ENCODE data around the gene SLC4A9. TPM values are rescaled to one million over a fixed set of nuclear protein-coding genes. Genes with fewer than 3 reads are reported as not detected.

Gene SLC4A9
- total RNA-seq, 2 experiments from 2014 or later, result 0.36 TPM; not detected in 1

DNA sequence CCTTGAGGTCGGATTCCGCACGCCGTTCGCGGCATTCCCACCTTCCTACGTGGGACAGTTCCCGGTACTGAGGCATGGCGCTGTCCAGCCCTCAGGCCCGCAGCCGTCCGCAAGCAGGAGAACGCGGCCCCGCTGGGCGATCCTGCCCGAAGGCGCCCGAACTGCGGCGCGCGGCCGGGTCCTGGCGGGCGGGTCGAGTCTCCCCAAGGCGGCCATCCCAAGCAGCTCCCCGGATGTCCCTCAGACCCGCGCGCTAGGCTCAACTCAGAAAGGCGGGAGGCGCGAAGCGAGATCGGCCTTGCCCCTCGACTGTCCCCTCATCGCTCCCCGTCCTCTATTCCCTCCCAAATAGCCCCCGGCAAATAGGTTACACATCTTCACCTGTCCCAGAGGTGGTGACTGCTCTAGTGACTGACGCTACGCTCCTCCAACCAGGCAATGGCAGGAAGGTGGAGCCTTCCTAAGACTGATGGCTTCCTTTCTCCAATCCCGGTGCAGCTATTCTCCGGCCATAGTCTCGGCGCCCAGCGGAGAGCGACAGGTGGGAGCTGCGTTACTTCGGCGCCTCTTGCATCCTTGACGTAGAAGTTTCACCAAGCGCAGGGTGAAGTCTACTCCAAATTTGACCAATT, 40.9 kb downstream of the SLC4A9 start:
- TF ChIP-seq, protein P1, sequence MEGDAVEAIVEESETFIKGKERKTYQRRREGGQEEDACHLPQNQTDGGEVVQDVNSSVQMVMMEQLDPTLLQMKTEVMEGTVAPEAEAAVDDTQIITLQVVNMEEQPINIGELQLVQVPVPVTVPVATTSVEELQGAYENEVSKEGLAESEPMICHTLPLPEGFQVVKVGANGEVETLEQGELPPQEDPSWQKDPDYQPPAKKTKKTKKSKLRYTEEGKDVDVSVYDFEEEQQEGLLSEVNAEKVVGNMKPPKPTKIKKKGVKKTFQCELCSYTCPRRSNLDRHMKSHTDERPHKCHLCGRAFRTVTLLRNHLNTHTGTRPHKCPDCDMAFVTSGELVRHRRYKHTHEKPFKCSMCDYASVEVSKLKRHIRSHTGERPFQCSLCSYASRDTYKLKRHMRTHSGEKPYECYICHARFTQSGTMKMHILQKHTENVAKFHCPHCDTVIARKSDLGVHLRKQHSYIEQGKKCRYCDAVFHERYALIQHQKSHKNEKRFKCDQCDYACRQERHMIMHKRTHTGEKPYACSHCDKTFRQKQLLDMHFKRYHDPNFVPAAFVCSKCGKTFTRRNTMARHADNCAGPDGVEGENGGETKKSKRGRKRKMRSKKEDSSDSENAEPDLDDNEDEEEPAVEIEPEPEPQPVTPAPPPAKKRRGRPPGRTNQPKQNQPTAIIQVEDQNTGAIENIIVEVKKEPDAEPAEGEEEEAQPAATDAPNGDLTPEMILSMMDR (IDR thresholded peaks at IDR 0.05), result no peak
- H3K4me3 Mint-ChIP-seq, result no peak overlapping the region
- no peak overlapping the region for H3K27ac Mint-ChIP-seq
- H3K27me3 Mint-ChIP-seq, result no peaks in the 10 kb centered on the region
- ChIA-PET CTCF (interaction anchor here (0.9 to 1.5 kb wide), 10 partner anchors 9 to 432 kb away, joined by 3 to 5 read pairs (median 3); no protein-coding TSS in a partner anchor), POLR2A (interaction anchor here (0.6 to 2.3 kb wide), 15 partner anchors 9 to 544 kb away, joined by 3 to 12 read pairs (median 3); partner anchors contain the start of genes CYSTM1, EIF4EBP3, HARS1 and HARS2)
- DNase-seq (peak; percentile 93), ATAC-seq (peak; percentile 75)
- intact Hi-C loops (cut with micrococcal nuclease), result loop anchor here (10.0 kb wide), 1 partner anchor 314 kb away; no protein-coding TSS in a partner anchor
- no peaks in the 10 kb centered on the region for H3K9me3 Mint-ChIP-seq
- peaks cover 17% of the 10 kb centered on the region for H3K36me3 Mint-ChIP-seq (ENCODE audit: low read depth)
- H3K4me1 Mint-ChIP-seq (ENCODE audit: low read depth), result peaks cover 24% of the 10 kb centered on the region

DNA sequence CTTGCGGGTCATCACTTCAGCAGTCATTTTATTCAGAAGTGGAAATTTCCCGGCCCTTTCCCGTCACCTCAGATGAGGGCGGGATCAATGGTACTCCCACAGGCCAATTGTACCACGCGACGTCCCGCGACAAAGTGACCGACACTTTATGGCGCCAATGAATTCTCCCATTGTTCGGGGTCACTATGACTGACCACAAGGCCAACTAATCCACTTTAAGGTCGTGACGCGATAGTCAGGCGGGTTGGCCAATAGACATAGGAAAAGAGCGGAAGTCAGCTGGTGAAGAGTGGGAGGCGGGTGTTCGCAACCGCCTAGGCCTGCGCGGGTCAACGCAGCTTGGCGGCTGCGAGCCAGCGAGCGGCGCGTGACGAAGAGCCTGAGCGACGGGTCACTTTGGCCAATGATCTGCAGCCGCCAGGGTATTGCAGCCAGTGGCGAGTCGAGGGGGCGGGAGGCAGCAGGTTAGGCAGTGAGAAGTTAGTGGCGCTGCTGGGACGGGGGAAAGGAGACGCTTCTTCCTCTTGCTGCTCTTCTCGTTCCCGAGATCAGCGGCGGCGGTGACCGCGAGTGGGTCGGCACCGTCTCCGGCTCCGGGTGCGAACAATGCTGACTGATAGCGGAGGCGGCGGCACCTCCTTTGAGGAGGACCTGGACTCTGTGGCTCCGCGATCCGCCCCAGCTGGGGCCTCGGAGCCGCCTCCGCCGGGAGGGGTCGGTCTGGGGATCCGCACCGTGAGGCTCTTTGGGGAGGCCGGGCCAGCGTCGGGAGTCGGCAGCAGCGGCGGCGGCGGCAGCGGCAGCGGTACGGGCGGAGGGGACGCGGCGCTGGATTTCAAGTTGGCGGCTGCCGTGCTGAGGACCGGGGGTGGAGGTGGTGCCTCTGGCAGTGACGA, 41.6 kb downstream of the SLC4A9 start, which contains the start of gene ANKHD1:
Gene ANKHD1 (plus strand): TSS at position 472 of the 896 bp plus-strand sequence. CDS start 135 bp downstream, at position 607.
- Mint-ChIP-seq H3K27ac (no peak within 1 kb of the TSS), H3K27me3 (no peaks in the 10 kb centered on the region), H3K4me1 (ENCODE audit: low read depth) (peaks cover 30% of the 10 kb centered on the region), H3K4me3 (no peak within 1 kb of the TSS), H3K36me3 (ENCODE audit: low read depth) (peaks cover 22% of the 10 kb centered on the region), H3K9me3 (no peaks in the 10 kb centered on the region)
- ATAC-seq (peak; percentile 83), DNase-seq (peak; percentile 99)
- intact Hi-C loops (cut with micrococcal nuclease), result loop anchor here (10.0 kb wide), 1 partner anchor 313 kb away; no protein-coding TSS in a partner anchor
- TF ChIP-seq, protein P1 (IDR thresholded peaks at IDR 0.05), result no peak
- POLR2A ChIA-PET, result interaction anchor here (0.5 to 2.3 kb wide), 24 partner anchors 9 to 290 kb away, joined by 3 to 12 read pairs (median 4); partner anchors contain the start of genes EIF4EBP3, HARS1, HARS2 and IK
- CTCF ChIA-PET, result interaction anchor here (0.6 to 1.5 kb wide), 13 partner anchors 9 to 433 kb away, joined by 3 to 5 read pairs (median 3); no protein-coding TSS in a partner anchor

DNA sequence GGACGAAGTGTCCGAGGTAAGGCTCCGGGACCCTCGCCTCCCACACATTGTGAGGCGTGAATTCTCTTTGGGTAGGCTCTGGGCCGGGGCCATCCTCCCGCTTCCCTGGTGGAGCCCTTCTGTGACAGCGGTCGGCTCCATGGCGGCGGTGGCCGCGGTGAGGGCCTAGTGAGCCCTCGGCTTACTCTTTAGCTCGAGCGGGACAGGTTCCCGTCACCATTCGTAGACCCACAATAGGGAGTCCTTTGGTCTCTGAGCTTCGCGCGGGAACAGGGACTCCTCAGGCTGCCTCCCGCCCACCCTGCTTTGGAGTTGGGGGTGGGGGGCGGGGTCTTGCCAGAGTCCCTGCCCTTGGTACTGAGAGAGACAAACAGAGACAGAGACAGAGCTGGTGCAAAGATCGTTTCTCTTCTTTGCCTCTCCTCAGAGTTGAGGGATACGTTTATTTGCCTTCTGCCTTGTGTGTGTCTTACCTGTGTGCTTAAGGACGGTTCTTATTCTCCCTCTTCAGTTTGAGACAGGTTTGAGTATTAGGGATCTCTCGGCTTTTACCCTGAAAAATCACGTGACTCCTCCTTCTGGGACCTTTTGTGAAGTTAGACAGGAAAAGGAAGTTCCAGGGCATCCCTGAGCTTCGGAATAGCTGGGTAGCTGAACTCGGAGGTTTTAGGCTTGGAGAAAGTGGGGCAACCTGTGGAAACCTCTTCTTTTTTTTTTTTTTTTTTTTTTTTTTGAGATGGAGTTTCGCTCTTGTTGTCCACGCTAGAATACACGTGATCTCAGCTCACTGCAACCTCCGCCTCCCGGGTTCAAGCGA, 42.5 kb downstream of the SLC4A9 start:
- intact Hi-C loops (cut with micrococcal nuclease), result loop anchor here (10.0 kb wide), 1 partner anchor 312 kb away; no protein-coding TSS in a partner anchor
- TF ChIP-seq, protein P1 (IDR thresholded peaks at IDR 0.05), result no peak
- H3K27ac Mint-ChIP-seq, result peak overlapping the region; percentile 20

DNA sequence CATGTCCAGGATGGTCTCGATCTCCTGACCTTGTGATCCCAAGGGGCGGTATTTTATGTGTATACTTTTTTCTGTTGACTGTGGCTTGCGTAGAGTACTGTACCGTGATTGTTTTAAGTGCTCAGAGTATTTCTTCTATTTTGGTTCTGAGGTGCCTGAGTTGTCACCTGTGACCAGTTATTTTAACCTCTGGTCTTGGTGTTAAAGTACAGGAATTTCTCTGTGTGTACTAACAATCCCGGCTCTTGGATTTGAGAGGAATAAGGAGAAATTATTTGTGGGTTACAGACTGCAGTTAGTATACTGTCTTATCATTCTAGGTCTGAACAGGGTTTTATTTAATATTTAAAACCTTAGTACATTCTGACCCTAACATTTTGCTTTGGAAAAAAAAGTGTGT, 43.6 kb downstream of the SLC4A9 start:
- POLR2A ChIA-PET, result interaction anchor here (0.6 to 2.2 kb wide), 5 partner anchors 11 to 279 kb away, joined by 3 to 6 read pairs (median 4); no protein-coding TSS in a partner anchor
- ATAC-seq (no peak), DNase-seq (no peak)
- TF ChIP-seq, protein P1 (IDR thresholded peaks at IDR 0.05), result no peak
- peak overlapping the region; percentile 18 for H3K27ac Mint-ChIP-seq
- H3K27me3 Mint-ChIP-seq, result no peaks in the 10 kb centered on the region
- peaks cover 25% of the 10 kb centered on the region for H3K36me3 Mint-ChIP-seq (ENCODE audit: low read depth)
- CTCF ChIA-PET, result interaction anchor here (0.7 to 1.8 kb wide), 4 partner anchors 30 to 299 kb away, joined by 3 to 6 read pairs (median 4); no protein-coding TSS in a partner anchor
- no peaks in the 10 kb centered on the region for H3K9me3 Mint-ChIP-seq
- no peak overlapping the region for H3K4me3 Mint-ChIP-seq
- peaks cover 35% of the 10 kb centered on the region for H3K4me1 Mint-ChIP-seq (ENCODE audit: low read depth)
- intact Hi-C loops (cut with micrococcal nuclease), result loop anchor here (10.0 kb wide), 1 partner anchor 311 kb away; no protein-coding TSS in a partner anchor

More for the DNA sequence above, 42.5 kb downstream of the SLC4A9 start:
- H3K27me3 Mint-ChIP-seq, result no peaks in the 10 kb centered on the region
- ChIA-PET CTCF (interaction anchor here (0.9 to 1.5 kb wide), 5 partner anchors 27 to 434 kb away, joined by 3 read pairs; no protein-coding TSS in a partner anchor), POLR2A (interaction anchor here (0.5 to 2.3 kb wide), 18 partner anchors 18 to 308 kb away, joined by 3 to 12 read pairs (median 4); partner anchors contain the start of genes EIF4EBP3, HARS1, HARS2 and IK)
- ATAC-seq (peak; percentile 2), DNase-seq (peak; percentile 75)
- peaks cover 25% of the 10 kb centered on the region for H3K36me3 Mint-ChIP-seq (ENCODE audit: low read depth)
- H3K4me3 Mint-ChIP-seq, result no peak overlapping the region
- H3K4me1 Mint-ChIP-seq (ENCODE audit: low read depth), result peaks cover 31% of the 10 kb centered on the region
- H3K9me3 Mint-ChIP-seq, result no peaks in the 10 kb centered on the region
